ENCODE measurements around the gene NEUROG3.

NEUROG3 gene, protein sequence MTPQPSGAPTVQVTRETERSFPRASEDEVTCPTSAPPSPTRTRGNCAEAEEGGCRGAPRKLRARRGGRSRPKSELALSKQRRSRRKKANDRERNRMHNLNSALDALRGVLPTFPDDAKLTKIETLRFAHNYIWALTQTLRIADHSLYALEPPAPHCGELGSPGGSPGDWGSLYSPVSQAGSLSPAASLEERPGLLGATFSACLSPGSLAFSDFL

DNA sequence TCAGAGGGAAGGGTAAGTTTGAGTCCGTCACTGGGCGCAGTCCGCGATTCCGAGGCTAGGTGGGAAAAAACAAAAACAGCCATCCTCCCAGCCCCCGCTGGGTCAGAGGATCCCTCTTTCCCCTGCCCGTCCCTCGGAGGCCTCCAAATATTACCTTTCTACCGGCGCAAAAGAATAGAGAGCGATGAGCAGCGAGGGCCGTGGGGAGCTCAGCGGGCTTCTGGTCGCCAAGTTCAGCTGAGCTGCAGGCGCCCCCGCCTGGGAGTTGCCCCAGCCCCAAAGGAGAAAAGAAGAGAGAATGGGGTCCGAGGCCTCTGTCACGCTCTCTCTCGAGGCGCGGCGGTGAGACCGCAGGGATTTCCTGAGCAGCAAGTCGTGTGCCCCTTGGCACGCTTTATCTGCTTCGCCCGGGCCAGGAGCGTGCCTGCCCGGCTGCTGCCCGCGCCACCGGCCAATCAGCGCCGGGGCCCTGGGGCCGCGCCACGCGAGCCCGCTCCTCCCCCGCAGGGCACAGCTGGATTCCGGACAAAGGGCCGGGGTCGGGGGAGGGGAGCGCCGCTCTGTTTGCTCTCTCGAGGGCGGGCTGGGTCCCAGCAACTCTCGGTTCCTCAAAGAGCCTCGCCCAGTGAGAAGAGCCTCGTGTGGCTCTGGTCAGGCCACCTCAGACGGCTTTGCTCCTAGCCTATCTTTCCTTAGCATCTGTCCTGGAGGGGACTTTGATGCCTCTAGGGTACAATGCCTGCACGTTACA, at the start of gene NEUROG3:
Gene NEUROG3, minus strand, starts transcription at position 367 of the 751 bp plus-strand sequence. CDS start 379 bp downstream, outside the sequence.
- no peak for DNase-seq

DNA sequence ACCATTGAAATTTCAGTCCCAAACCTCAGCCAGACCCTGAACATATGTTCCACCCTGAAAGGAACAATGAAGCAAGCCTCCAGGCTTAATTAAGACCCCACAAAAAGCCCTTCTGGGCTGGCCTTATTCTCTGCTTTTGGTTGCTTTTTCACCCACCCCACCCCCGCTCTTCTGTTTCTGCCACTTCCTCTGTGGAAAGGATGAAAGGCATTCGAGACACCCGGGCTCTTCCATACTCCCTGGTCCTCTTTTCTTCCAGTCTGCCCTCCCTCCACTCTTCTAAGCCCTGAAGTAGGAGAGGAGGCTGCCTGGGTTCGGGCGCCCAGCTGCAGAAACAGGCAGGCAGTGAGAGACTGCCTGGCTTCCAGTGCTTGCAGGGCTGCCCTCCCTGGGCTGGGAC, 47.4 kb upstream of the NEUROG3 start:
- DNase-seq = no peak

- no peak for DNase-seq
These were observed 46.4 kb upstream of the NEUROG3 start for GRCh38 chr10:69619626-69620025.

- DNase-seq = no peak
These were observed 45.5 kb upstream of the NEUROG3 start for GRCh38 chr10:69618746-69619145.

- no peak for DNase-seq
These were observed 43.1 kb upstream of the NEUROG3 start for GRCh38 chr10:69616358-69616757.

- DNase-seq = no peak
These were observed 40.9 kb upstream of the NEUROG3 start for GRCh38 chr10:69614130-69614529.

DNA sequence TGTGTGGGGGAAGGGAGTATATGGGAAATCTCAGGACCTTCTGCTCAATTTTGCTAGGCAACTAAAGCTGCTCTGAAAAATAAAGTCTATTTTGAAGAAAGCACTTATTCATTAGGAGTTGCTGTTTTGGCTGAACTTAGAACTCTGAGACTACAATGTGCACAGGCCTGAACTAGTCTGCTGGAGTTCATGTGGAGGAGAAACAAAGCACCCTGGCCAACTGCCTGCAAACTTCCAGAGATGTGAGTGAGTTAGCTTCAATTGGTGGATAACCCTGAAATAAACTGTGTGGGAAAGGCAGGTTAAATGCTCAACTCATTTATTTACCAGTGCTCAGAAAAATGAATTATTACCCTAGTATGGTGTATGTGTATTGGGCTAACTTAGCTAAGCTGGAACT, 39.5 kb upstream of the NEUROG3 start:
- no peak for DNase-seq

- DNase-seq = no peak
These were observed 35.9 kb upstream of the NEUROG3 start for GRCh38 chr10:69609077-69609476.

DNA sequence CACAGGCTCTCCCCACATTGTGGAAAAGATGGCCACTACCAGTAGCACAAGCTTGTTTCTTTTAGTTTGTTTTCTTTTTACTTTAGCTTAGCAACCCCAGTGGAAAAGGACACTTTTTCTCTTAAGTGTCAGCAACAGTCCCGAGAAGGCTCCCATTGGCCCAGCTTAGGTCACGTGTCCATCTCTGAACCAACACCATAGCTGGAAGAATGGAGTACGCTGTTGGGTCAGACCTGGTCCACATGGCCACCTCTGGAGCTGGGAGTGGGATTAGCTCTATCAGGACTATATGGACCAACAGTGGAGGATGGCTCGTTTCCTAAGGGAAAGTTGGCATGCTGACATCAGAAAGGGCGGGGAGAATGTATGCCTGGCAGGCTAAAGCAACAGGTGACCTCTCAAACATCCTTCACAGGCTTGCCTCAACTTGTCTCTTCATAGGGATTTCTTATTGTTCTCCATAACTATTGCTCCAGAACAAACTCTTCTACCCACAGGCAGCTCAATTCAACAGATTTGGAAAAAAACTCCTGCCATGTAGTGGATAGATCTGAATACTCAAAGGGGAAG, 27.6 kb upstream of the NEUROG3 start:
- DNase-seq = no peak

DNA sequence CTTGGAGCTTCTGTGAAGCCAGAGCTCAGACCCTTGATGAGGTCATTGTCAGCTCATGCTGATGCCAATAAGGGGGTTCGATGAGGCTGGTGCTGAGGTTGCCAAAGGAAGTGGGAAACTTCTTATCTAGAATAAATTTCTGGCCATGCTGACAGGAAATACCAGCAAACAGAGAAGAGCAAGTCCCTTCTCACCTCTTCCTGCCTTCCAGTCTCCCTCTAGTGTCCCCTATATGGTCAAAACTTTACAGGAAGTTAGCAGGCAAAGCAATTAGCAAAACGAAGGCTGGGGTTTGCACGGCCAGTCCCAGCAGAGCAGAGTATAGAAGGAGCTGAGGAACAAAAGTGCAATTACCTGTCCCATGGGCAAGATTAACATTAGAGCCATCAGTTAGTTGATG, 15.1 kb upstream of the NEUROG3 start:
- DNase-seq = no peak

GRCh38 chr10:69584624-69585023, 11.4 kb upstream of the NEUROG3 start:
- DNase-seq = no peak

DNA sequence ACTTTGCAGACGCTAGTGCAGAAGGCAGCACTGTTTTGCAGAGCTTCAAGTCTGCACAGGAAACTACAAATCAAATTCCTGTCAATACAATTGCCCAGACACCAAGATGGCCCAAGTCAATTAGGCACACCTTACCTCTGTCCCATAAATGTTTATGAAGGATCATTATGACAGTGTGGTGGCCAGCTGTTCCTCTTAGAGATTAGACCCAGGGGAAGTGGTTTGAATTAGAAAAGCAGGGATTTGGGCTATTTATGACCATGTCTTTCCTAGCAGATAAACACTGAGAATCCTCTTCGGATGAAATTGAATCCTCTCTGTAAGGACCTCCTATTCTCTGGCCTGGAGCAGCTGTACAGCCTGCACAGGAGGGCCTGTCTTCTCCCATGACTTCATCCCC, 9.9 kb upstream of the NEUROG3 start:
- no peak for DNase-seq

DNA sequence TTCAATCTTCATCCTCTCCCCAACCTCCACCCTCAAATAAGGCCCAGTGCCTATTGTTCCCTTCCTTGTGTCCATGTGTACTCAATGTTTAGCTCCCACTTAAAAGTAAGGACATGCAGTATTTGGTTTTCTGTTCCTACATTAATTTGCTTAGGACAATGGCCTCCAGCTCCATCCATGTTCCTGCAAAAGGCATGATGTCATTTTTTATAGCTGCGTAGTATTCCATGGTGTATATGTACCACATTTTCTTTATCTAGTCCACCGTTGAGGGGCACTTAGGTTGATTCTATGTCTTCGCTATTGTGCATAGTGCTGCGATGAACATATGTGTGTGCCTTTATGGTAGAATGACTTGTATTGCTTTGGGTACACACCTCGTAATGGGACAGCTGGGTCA, 7.2 kb upstream of the NEUROG3 start:
- no peak for DNase-seq

DNA sequence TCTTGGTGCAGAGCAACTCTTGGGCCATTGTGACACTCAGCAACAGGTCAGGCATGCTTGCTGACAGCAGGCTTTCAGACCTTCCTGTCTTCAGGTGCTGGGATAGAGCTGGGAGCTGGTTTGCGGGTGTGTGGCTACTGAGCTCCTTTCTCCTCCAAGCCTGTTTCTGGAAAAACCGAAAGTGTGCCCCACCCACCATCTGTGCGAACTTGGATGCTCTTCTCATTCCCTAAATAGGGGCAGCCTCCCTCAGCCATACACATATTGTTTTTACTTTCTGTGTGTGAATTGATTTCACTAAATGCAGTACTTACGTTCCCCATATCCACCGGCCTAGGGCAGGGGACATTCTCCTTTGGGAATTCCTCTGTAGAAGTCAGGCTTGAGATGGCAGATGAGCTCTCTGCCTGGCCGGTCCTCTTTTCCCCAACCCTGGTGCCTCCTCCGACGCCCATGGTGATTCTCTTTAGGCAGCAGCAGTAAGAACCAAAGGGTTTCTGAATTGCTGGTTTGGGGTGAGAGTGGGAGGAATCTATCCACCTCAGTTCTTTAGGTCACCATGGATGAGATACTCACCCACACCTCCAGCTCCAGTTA, 6.3 kb upstream of the NEUROG3 start:
- DNase-seq = no peak

DNA sequence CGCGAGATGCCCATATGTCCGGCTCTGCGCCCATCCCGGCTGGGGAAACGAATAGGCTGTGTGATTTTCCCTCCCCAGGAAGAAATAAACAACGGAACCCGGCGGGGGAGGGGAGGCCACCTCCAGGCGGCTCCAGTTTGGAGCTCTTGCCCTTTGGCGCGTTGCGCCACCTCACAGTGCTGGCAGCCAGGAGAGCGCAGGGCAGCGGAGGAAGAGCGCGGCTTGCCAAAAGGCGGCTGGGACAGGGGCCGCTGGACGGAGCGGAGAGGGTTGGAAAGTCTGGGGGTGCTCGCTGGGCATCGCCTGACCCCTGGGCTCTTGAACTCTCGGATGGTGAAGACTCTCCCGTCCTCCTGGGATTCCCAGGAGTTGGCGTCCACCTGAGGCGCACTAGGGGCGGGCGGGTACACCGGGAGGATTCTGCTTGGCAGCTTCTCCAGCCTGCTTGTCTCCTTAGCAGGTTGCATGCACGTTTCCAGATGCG, 5.3 kb upstream of the NEUROG3 start:
- no peak for DNase-seq

DNA sequence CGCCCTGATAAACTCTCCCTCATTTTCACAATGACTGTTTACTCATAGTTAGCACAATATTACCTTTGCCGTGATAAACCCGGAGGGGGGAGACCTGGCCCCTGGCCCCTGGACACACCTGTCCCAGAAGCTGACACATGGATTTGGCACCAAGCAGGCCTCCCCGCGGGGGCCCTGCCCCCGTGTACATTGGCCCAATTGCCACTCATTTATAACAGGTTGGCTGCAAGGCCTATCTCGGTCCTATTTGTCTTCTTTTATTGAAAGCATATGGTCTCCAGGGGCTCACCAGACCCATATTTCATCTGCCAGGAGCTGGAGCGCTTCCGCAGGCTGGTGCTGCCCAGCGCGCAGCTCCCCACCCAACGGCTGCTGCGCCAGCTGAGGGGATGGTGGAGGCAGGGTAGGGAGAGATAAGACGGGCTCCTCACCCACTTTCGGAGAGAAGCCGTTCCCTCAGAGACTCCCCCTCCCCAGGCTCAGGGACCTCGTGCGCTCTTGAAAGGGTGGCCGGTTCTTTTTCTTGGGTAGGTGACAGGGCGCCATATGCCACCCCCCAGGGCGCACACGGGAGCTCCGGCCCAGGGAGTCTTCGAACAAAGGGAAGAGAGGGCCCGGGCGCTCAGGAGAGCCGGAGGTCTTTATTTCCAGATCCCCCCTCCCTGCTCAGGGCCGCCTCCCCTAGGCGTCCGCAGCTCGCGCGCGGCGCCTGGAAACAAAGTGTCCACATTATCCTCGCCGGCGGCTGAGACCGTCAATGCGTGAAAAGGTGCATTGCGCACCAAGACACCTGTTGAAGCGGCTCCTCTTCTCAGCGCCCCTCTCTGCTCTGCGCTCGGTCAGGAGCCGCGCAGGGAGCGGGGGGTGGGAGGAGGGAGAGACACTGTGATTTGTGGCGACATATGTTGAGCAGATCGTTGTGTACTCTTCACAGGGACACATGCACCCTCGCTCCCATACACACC, 4.3 kb upstream of the NEUROG3 start:
- DNase-seq = no peak

DNA sequence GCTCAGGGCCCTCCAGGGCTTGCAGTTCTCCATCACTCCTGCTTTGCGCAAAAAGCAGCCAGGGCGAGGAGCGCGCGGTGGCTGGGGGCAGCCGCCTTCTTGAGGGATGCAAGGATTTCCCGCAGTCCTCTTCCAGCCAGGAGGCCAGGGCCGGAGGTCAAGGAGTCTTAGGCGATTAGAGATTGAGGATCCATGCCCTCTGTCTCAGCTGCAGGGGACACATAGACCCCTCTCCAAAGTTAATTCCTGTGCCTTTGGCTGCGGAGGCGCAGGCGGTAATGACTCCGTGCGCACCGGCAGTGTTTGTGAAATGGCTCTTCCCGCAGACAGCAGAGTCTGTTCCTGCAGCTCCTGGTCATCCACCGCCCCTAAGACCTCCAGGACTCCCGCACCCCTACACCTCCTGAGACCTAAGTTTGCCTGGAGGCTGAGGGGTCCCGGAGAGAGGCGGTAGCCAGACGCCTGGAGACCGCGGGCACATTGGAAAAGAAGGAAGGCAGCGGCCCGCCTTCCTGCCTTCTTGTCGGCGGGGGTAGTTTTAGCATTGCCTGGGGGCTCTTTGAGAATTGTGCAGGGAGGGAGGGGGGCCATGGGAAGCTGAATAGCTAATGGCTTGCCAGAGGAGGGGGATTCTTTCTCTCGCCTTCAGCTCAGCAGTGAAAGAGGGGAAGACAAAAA, 3.3 kb upstream of the NEUROG3 start:
- DNase-seq = no peak

- DNase-seq = no peak
These were observed 2.0 kb upstream of the NEUROG3 start for GRCh38 chr10:69575164-69575722.

DNA sequence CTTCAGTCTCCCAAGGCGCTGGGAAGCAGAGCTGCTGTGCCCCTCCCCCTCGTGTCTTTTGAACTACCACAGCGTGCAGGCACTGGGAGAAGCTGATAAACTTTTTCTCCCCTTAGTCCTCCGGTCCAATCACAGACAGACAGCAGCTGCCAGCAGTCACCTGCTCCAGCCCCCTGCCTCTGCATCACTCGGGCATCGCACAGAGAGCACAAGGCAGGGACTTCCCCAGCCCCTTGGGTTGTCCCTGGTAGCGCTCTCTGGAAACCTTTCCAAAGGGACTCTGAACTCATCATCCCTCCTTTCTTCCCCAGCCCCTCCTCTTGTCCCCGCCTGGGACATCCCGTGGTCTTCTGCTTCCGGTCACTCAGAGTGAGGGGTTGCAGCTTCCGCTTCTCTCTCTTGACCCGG, 1.4 kb upstream of the NEUROG3 start:
- DNase-seq = no peak

DNA sequence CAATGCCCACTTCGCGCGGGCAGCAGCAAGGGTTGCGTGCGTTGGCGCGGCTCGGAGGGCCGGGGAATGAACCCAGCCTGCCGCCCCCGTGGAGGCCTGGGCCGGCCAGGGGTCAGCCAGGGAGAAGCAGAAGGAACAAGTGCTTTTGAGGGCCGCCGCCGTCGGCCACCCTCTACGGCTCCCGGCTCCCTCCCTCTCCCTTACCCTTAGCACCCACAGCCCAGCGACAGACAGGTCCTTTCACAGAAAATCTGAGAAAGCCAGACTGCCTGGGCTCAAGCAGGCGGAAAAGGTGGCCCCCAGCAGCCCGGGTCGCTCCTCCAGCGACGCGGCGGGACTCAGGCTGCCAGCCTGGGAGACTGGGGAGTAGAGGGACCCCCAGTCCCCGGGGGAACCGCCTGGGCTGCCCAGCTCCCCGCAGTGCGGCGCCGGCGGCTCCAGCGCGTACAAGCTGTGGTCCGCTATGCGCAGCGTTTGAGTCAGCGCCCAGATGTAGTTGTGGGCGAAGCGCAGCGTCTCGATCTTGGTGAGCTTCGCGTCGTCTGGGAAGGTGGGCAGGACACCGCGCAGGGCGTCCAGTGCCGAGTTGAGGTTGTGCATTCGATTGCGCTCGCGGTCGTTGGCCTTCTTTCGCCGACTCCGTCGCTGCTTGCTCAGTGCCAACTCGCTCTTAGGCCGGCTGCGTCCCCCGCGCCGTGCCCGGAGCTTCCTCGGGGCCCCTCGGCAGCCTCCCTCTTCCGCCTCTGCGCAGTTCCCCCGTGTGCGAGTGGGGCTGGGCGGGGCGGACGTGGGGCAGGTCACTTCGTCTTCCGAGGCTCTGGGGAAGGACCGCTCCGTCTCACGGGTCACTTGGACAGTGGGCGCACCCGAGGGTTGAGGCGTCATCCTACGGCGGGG, 815 bp downstream of the NEUROG3 start:
- peak; percentile 29 for DNase-seq

Measured in stimulated activated CD4-positive, alpha-beta T cell treated with anti-CD3 and anti-CD28 coated beads, Interleukin-4, amount 100 ng/mL, for 1 hour (primary cell).